Upper lobe of right lung (tissue), 1 donor: ENCODE results near the gene FA2H. TPM values are rescaled to one million over a fixed set of nuclear protein-coding genes. Genes with fewer than 3 reads are reported as not detected.
"Not testable (repeated sequence)": the region's sequence is repeated elsewhere in the genome, so short reads cannot be mapped to it uniquely, and the experiment has no call there.

Source experiments
- ATAC-seq: fragments of 200-7000 bp; cut with Tn5 transposase; one replicate; pipeline ENCODE4 v1.9.1; 2020; ENCODE audit warnings: mild to moderate bottlenecking, moderate library complexity
- DNase-seq: peaks from one replicate; pipeline ENCODE4 v3.0.0-alpha.2; 2020
- H3K27ac ChIP-seq: fragments of 200-600 bp; one replicate; pipeline ENCODE4 v1.8.0; 2022
- H3K27me3 ChIP-seq: fragments of 200-600 bp; one replicate; pipeline ENCODE4 v1.8.0; 2022; ENCODE audit warnings: mild to moderate bottlenecking
- H3K36me3 ChIP-seq: fragments of 200-600 bp; one replicate; pipeline ENCODE4 v1.8.0; 2022
- H3K4me1 ChIP-seq: fragments of 200-600 bp; one replicate; pipeline ENCODE4 v1.8.0; 2022
- H3K4me3 ChIP-seq: fragments of 200-600 bp; one replicate; pipeline ENCODE4 v1.8.0; 2022; ENCODE audit warnings: mild to moderate bottlenecking
- H3K9me3 ChIP-seq: fragments of 200-600 bp; one replicate; pipeline ENCODE4 v1.8.0; 2022
- CTCF ChIP-seq: fragments of 200-600 bp; IDR thresholded peaks from one replicate; pipeline ENCODE4 v1.8.0; 2022; ENCODE audit warnings: antibody characterized with exemption
- intact Hi-C: fragments of 100-400 bp; cut with DNase I; formaldehyde crosslinking; loops from one replicate; pipeline ENCODE4 v1.11.0; 2022
- total RNA-seq: library from RNA; stranded (reverse); fragmentation: NEBNext Ultra II Directional; extraction: Animal tissue kit (Norgen Biotek cat#: 25700); gene quantifications from one replicate; pipeline ENCODE4 v1.2.1, GENCODE V29; 2021
- donor health status: DM: no; HTN: yes; CAD: no; lungs with severe emphysema.

Gene FA2H
- total RNA-seq, 1 donor from 2014 or later, result 2.1 TPM

- Histone ChIP-seq H3K36me3 (peaks cover 34% of the 10 kb centered on the region), H3K27ac (no peak overlapping the region)
Observed at GRCh38 chr16:74673876-74674275, 100.7 kb downstream of the FA2H start.

GRCh38 chr16:74668877-74669276 lies 105.7 kb downstream of the FA2H start:
- Histone ChIP-seq H3K4me1 (peaks cover 14% of the 10 kb centered on the region), H3K36me3 (peaks cover 12% of the 10 kb centered on the region)
- DNase-seq, H3K27ac ChIP-seq, ATAC-seq, intact Hi-C loops, H3K4me3 ChIP-seq, H3K9me3 ChIP-seq, H3K27me3 ChIP-seq: not testable (repeated sequence)

More at GRCh38 chr16:74673876-74674275, 100.7 kb downstream of the FA2H start:
- intact Hi-C loops, result no loop called here
- no peak for TF ChIP-seq CTCF
- Histone ChIP-seq H3K4me3 (no peak overlapping the region), H3K4me1 (no peaks in the 10 kb centered on the region), H3K27me3 (no peaks in the 10 kb centered on the region), H3K9me3 (no peaks in the 10 kb centered on the region)
- ATAC-seq (no peak), DNase-seq (no peak)

- Histone ChIP-seq H3K4me3 (peak overlapping the region; percentile 69), H3K4me1 (peaks cover 14% of the 10 kb centered on the region), H3K36me3 (peaks cover 22% of the 10 kb centered on the region), H3K27ac (no peak overlapping the region), H3K27me3 (no peaks in the 10 kb centered on the region), H3K9me3 (no peaks in the 10 kb centered on the region)
- ATAC-seq (no peak), DNase-seq (no peak)
- no peak for TF ChIP-seq CTCF
- intact Hi-C loops, result no loop called here
Observed at GRCh38 chr16:74667255-74667700, 107.3 kb downstream of the FA2H start.

- H3K4me3 ChIP-seq, result peak within 1 kb of the TSS; percentile 69
- peaks cover 23% of the 10 kb centered on the region for H3K36me3 ChIP-seq
- H3K27ac ChIP-seq, result peak within 1 kb of the TSS; percentile 78
- peaks cover 14% of the 10 kb centered on the region for H3K4me1 ChIP-seq
- no peak for TF ChIP-seq CTCF
- H3K27me3 ChIP-seq, result no peaks in the 10 kb centered on the region
- ATAC-seq, result peak; percentile 100
- peak; percentile 95 for DNase-seq
- intact Hi-C loops, result no loop called here
- H3K9me3 ChIP-seq, result no peaks in the 10 kb centered on the region
Observed at GRCh38 chr16:74666425-74667254, 108.0 kb downstream of the FA2H start, which contains the start of gene RFWD3. Gene RFWD3, minus strand, starts transcription at chr16:74666877. Its CDS starts 5,428 bp downstream, at chr16:74661449.

GRCh38 chr16:74666010-74666421 lies 108.6 kb downstream of the FA2H start:
- no peaks in the 10 kb centered on the region for H3K27me3 ChIP-seq
- intact Hi-C loops, result no loop called here
- ATAC-seq (no peak), DNase-seq (no peak)
- H3K4me3 ChIP-seq, result peak overlapping the region; percentile 69
- H3K36me3 ChIP-seq, result peaks cover 28% of the 10 kb centered on the region
- no peaks in the 10 kb centered on the region for H3K9me3 ChIP-seq
- H3K4me1 ChIP-seq, result peaks cover 14% of the 10 kb centered on the region
- TF ChIP-seq CTCF, result no peak
- peak overlapping the region; percentile 78 for H3K27ac ChIP-seq

Other genes starting within 250 kb of the FA2H start
- gene GLG1, start 167.7 kb downstream of the FA2H start, total RNA-seq, result 112 TPM
- 16.7 TPM for gene RFWD3, start 107.9 kb downstream of the FA2H start, total RNA-seq
- gene MLKL, start 74.0 kb downstream of the FA2H start, total RNA-seq, result 28.6 TPM
- 51.6 TPM for gene WDR59, start 210.3 kb upstream of the FA2H start, total RNA-seq
- 21.3 TPM for gene ZNRF1, start 224.2 kb upstream of the FA2H start, total RNA-seq